Lung (tissue), 12 donors: ENCODE data around the gene L3MBTL2. TPM values are rescaled to one million over a fixed set of nuclear protein-coding genes. Genes with fewer than 3 reads are reported as not detected.
"Not testable (repeated sequence)": the region's sequence is repeated elsewhere in the genome, so short reads cannot be mapped to it uniquely, and the experiment has no call there.

ENCODE experiments used
- ATAC-seq: fragments of 200-7000 bp; cut with Tn5 transposase; one replicate; pipeline ENCODE4 v1.9.1; 2020; ENCODE audit warnings: moderate number of reproducible peaks; ENCODE audit not compliant: insufficient read depth, low FRiP score
- DNase-seq, 3 donors: peaks; one replicate each; pipeline ENCODE4 v3.0.0-alpha.2; 2013 to 2017
- H3K27ac ChIP-seq, 2 donors: one replicate each; pipeline ENCODE4 v1.5.1; 2013; ENCODE audit warnings: mild to moderate bottlenecking in 2 of 2, moderate library complexity in 2 of 2, control low read depth in 1 of 2, inconsistent platforms in 1 of 2, low read depth in 1 of 2, low read length in 1 of 2
- H3K27me3 ChIP-seq, 3 donors: one replicate each; pipeline ENCODE4 v1.5.1; 2013; ENCODE audit warnings: low read length in 2 of 3; ENCODE audit not compliant: control insufficient read depth in 3 of 3, insufficient read depth in 3 of 3
- H3K36me3 ChIP-seq, 4 donors: one replicate each; pipeline ENCODE4 v1.5.1; 2013; ENCODE audit warnings: low read length in 4 of 4, mild to moderate bottlenecking in 1 of 4, moderate library complexity in 1 of 4; ENCODE audit not compliant: control insufficient read depth in 4 of 4, insufficient read depth in 4 of 4
- H3K4me1 ChIP-seq, 5 donors: one replicate each; pipeline ENCODE4 v1.5.1; 2013; ENCODE audit warnings: low read length in 5 of 5, mild to moderate bottlenecking in 2 of 5, moderate library complexity in 1 of 5; ENCODE audit not compliant: control insufficient read depth in 5 of 5, insufficient read depth in 5 of 5
- H3K4me3 ChIP-seq: one replicate; pipeline ENCODE4 v1.5.1; 2013; ENCODE audit warnings: mild to moderate bottlenecking, control low read depth, moderate library complexity
- H3K9ac ChIP-seq, 2 donors: one replicate each; pipeline ENCODE4 v1.5.1; 2013; ENCODE audit warnings: low read length in 2 of 2, control low read depth in 1 of 2; ENCODE audit not compliant: insufficient read depth in 1 of 2
- H3K9me3 ChIP-seq, 4 donors: one replicate each; pipeline ENCODE4 v1.5.1; 2013; ENCODE audit warnings: low read length in 3 of 4, mild to moderate bottlenecking in 1 of 4, moderate library complexity in 1 of 4; ENCODE audit not compliant: control insufficient read depth in 4 of 4, insufficient read depth in 3 of 4
- CTCF ChIP-seq: IDR thresholded peaks from 2 replicates; pipeline ENCODE4 v1.5.1; 2012; ENCODE audit warnings: mild to moderate bottlenecking; ENCODE audit errors: control extremely low read depth, extremely low read depth
- WGBS, 2 donors: extraction: QIAGEN DNeasy Blood & Tissue Kit; methylation state at CpG; one replicate each; pipeline ENCODE4 v1.1.7; 2013; 5-methylcytosine and 5-hydroxymethylcytosine counted together
- polyA plus RNA-seq, 2 donors: library from polyadenylated mRNA; stranded (reverse); fragments of 200-250 nt; gene quantifications; one replicate each; pipeline ENCODE4 v1.2.1, GENCODE V29; 2013
- total RNA-seq, 2 donors: library from RNA; depleted of rRNA in 1 of 2; stranded (reverse); fragments of >200 nt in 1 of 2; gene quantifications; one replicate each; pipeline ENCODE4 v1.2.1, GENCODE V29; 2014 to 2021
- donor health status: control.
- donor health status: control.
- donor health status: Bipolar disorder and iron deficiency.
- donor health status: healthy.
- donor health status: DM: yes; HTN: yes; CAD: no.

Gene L3MBTL2
- total and polyA plus RNA-seq, 4 donors = 11.2 to 28.6 (median 19.6) TPM

- 76 to 84% methylated on average over 7 of the region's 7 CpGs for WGBS, 2 donors
- Histone ChIP-seq H3K36me3 (peaks cover 24 to 75% (median 32%) of the 10 kb centered on the region in 4 donors), H3K27ac (no peak overlapping the region), H3K27me3 (no peaks in the 10 kb centered on the region), H3K9ac (no peak overlapping the region), H3K4me3 (no peak overlapping the region), H3K4me1 (no peaks in the 10 kb centered on the region), H3K9me3 (no peaks in the 10 kb centered on the region)
- DNase-seq (no peak), ATAC-seq (no peak)
- no peak for TF ChIP-seq CTCF
Observed at GRCh38 chr22:41254230-41254629, 49.1 kb downstream of the L3MBTL2 start.

- peaks cover 18 to 68% (median 31%) of the 10 kb centered on the region in 4 donors for H3K36me3 ChIP-seq
Observed at GRCh38 chr22:41256254-41257253, 51.4 kb downstream of the L3MBTL2 start.

GRCh38 chr22:41257696-41258095 lies 52.6 kb downstream of the L3MBTL2 start:
- 94 to 96% methylated on average over 11 of the region's 11 CpGs for WGBS, 2 donors
- peaks cover 18 to 74% (median 33%) of the 10 kb centered on the region in 4 donors for H3K36me3 ChIP-seq

More at GRCh38 chr22:41256254-41257253, 51.4 kb downstream of the L3MBTL2 start:
- 82 to 87% methylated on average over 20 of the region's 20 CpGs for WGBS, 2 donors
- Histone ChIP-seq H3K27ac (no peak overlapping the region), H3K4me1 (no peaks in the 10 kb centered on the region), H3K27me3 (no peaks in the 10 kb centered on the region), H3K9ac (no peak overlapping the region), H3K9me3 (no peaks in the 10 kb centered on the region), H3K4me3 (no peak overlapping the region)
- DNase-seq (peak in 1 of 3 donors; percentile 13), ATAC-seq (no peak)
- no peak for TF ChIP-seq CTCF

GRCh38 chr22:41259756-41260155 lies 54.6 kb downstream of the L3MBTL2 start:
- peaks cover 10 to 79% (median 37%) of the 10 kb centered on the region in 4 donors for H3K36me3 ChIP-seq
- H3K27ac ChIP-seq, H3K9me3 ChIP-seq, H3K4me1 ChIP-seq, DNase-seq, ATAC-seq, H3K27me3 ChIP-seq, H3K9ac ChIP-seq, H3K4me3 ChIP-seq: not testable (repeated sequence)
- WGBS, 2 donors = 98% methylated on average over 4 of the region's 4 CpGs

More at GRCh38 chr22:41257696-41258095, 52.6 kb downstream of the L3MBTL2 start:
- no peaks in the 10 kb centered on the region for H3K4me1 ChIP-seq
- no peak overlapping the region for H3K9ac ChIP-seq
- ATAC-seq = no peak
- no peaks in the 10 kb centered on the region for H3K27me3 ChIP-seq
- H3K27ac ChIP-seq = no peak overlapping the region
- no peak for TF ChIP-seq CTCF
- DNase-seq = no peak
- H3K9me3 ChIP-seq = no peaks in the 10 kb centered on the region
- H3K4me3 ChIP-seq = no peak overlapping the region
